Endothelial cell of umbilical vein (primary cell): ENCODE measurements around the gene CD2BP2. TPM values are rescaled to one million over a fixed set of nuclear protein-coding genes. Genes with fewer than 3 reads are reported as not detected.

Experiments used
- BruUV-seq: library from RNA; stranded (reverse); fragments of 400-500 nt; replicated peaks from 2 replicates; lab custom pipeline; 2021; lab: Mats Ljungman, UMichigan
- CTCF ChIA-PET: fragments of 300-600, 350-600 bp; sonication (Branson Sonifier 250); formaldehyde crosslinking; loops from one replicate; lab custom pipeline; 2021; ENCODE audit warnings: antibody characterized with exemption, inconsistent platforms; lab: Charles Lee
- POLR2A ChIA-PET: fragments of 300-600, 350-600 bp; sonication (Branson Sonifier 250); formaldehyde crosslinking; loops from one replicate; lab custom pipeline; 2021; ENCODE audit warnings: antibody characterized with exemption, inconsistent platforms; lab: Charles Lee
- DNase-seq: peaks from one replicate; pipeline ENCODE4 v3.0.0-alpha.2; 2011; ENCODE audit warnings: low read depth, low spot score
- FAIRE-seq: peaks from 2 replicates; lab custom pipeline; 2011; peaks lifted over from hg19 to GRCh38; lab: Jason Lieb, UNC
- H2AFZ ChIP-seq: 2 replicates; pipeline ENCODE4 v1.6.0; 2012; ENCODE audit warnings: low read depth, low read length, control low read depth, inconsistent platforms
- H3K27ac ChIP-seq: 2 replicates; pipeline ENCODE4 v1.5.1; 2011; ENCODE audit warnings: low read depth, mild to moderate bottlenecking, control low read depth, low read length, moderate library complexity; ENCODE audit not compliant: insufficient read depth
- H3K27me3 ChIP-seq, 2 experiments: 2 replicates each; pipeline versions ENCODE4 v1.6.0 to v1.6.1; 2011; ENCODE audit warnings: low read length in 2 of 2, mixed read lengths in 1 of 2; ENCODE audit not compliant: control insufficient read depth in 2 of 2, insufficient read depth in 2 of 2
- H3K36me3 ChIP-seq, 2 experiments: 2 replicates in 1 of 2; 3 replicates in 1 of 2; pipeline ENCODE4 v1.5.1; 2011; ENCODE audit warnings: low read length in 2 of 2, mild to moderate bottlenecking in 1 of 2, moderate library complexity in 1 of 2; ENCODE audit not compliant: control insufficient read depth in 2 of 2, insufficient read depth in 2 of 2; ENCODE audit errors: extremely low read depth in 1 of 2
- H3K4me1 ChIP-seq: 3 replicates; pipeline ENCODE4 v1.5.1; 2011; ENCODE audit warnings: mild to moderate bottlenecking, low read length; ENCODE audit not compliant: control insufficient read depth, insufficient read depth; ENCODE audit errors: extremely low read depth
- H3K4me2 ChIP-seq: 2 replicates; pipeline ENCODE4 v1.6.1; 2011; ENCODE audit warnings: low read length, control low read depth, mixed read lengths; ENCODE audit not compliant: insufficient read depth
- H3K4me3 ChIP-seq, 3 experiments: fragments of 200-600 bp in 1 of 3; sonication (generic), shearing (Covaris generic) in 1 of 3; replicated peaks in 1 of 3; 2 replicates each; pipeline ENCODE4 v1.5.1; 2011 to 2016; ENCODE audit warnings: control low read depth in 3 of 3, low read length in 3 of 3, mild to moderate bottlenecking in 2 of 3, inconsistent platforms in 1 of 3, low read depth in 1 of 3, moderate library complexity in 1 of 3; ENCODE audit not compliant: insufficient read depth in 1 of 3
- H3K79me2 ChIP-seq: 2 replicates; pipeline ENCODE4 v1.6.0; 2012; ENCODE audit warnings: low read length, inconsistent platforms; ENCODE audit not compliant: control insufficient read depth, insufficient read depth
- H3K9ac ChIP-seq: replicated peaks from 2 replicates; pipeline ENCODE3; 2011; ENCODE audit warnings: low read length, control low read depth; ENCODE audit not compliant: insufficient read depth; ENCODE audit errors: extremely low read depth
- H3K9me1 ChIP-seq: replicated peaks from 3 replicates; pipeline ENCODE4 v1.6.0; 2011; ENCODE audit warnings: mild to moderate bottlenecking, low read length; ENCODE audit not compliant: control insufficient read depth, insufficient read depth; ENCODE audit errors: extremely low read depth
- H3K9me3 ChIP-seq: replicated peaks from 2 replicates; pipeline ENCODE4 v1.5.1; 2012; ENCODE audit warnings: low read length, inconsistent platforms; ENCODE audit not compliant: control insufficient read depth, insufficient read depth
- H4K20me1 ChIP-seq: replicated peaks from 2 replicates; pipeline ENCODE3; 2011; ENCODE audit warnings: mild to moderate bottlenecking, low read length; ENCODE audit not compliant: control insufficient read depth, insufficient read depth; ENCODE audit errors: extremely low read depth
- FOS ChIP-seq: IDR thresholded peaks from 2 replicates; pipeline ENCODE4 v1.6.1; 2011; ENCODE audit warnings: mild to moderate bottlenecking, low read length, moderate library complexity, borderline replicate concordance; ENCODE audit not compliant: insufficient read depth
- GATA2 ChIP-seq: IDR thresholded peaks from 2 replicates; pipeline ENCODE4 v1.7.0; 2011; ENCODE audit warnings: low read depth, mild to moderate bottlenecking, moderate library complexity, mixed read lengths, low read length; ENCODE audit not compliant: insufficient read length, insufficient read depth
- JUN ChIP-seq: IDR thresholded peaks from 2 replicates; pipeline ENCODE4 v1.6.1; 2011; ENCODE audit warnings: borderline replicate concordance, low read depth; ENCODE audit not compliant: insufficient read length, insufficient read depth
- MAX ChIP-seq: IDR thresholded peaks from 2 replicates; pipeline ENCODE4 v1.6.1; 2011; ENCODE audit not compliant: insufficient read depth, insufficient read length
- POLR2A ChIP-seq: IDR thresholded peaks from 2 replicates; pipeline ENCODE4 v1.6.1; 2012; ENCODE audit warnings: low read depth, mild to moderate bottlenecking, control low read depth, low read length
- dilution Hi-C: fragments of 300-500 bp; cut with MboI; formaldehyde crosslinking; loops from one replicate; pipeline ENCODE4 v1.15.0; 2019; ENCODE audit warnings: low sequenced_read_pairs; ENCODE audit not compliant: extremely low pct_ligation_motif_present
- intact Hi-C: fragments of 100-400 bp; cut with micrococcal nuclease; formaldehyde crosslinking; loops from one replicate; pipeline ENCODE4 v1.10.0; 2022
- polyA plus RNA-seq, 4 experiments: library from polyadenylated mRNA; depleted of rRNA in 3 of 4; stranded (reverse) in 3 of 4; unstranded in 1 of 4; fragments of >200 nt; gene quantifications; 2 replicates each; pipeline versions ENCODE4 v1.2.1 to v1.2.3, GENCODE V29; 2011 to 2012; ENCODE audit warnings: missing spikeins in 1 of 4
- total RNA-seq: library from RNA; stranded (reverse); gene quantifications from 2 replicates; pipeline ENCODE4 v1.2.3, GENCODE V29; 2021

Gene CD2BP2
- total and polyA plus RNA-seq, 2 donors (not counting 3 experiments of a cell fraction or from before 2014, with no cell fraction given): 47.2 to 75.7 TPM

GRCh38 chr16:30377812-30378235, 22.7 kb upstream of the CD2BP2 start:
- BruUV-seq: TSS peak; percentile 80
- ChIA-PET CTCF (interaction anchor here (0.9 to 2.0 kb wide), 7 partner anchors 9 to 40 kb away, joined by 3 to 11 read pairs (median 6); partner anchors contain the start of gene ZNF48), POLR2A (interaction anchor here (0.8 to 1.5 kb wide), 2 partner anchors 18 to 22 kb away, joined by 4 to 5 read pairs; partner anchors contain the start of gene ZNF48)
- H3K79me2 ChIP-seq: no peaks in the 10 kb centered on the region
- H2AFZ ChIP-seq: peak overlapping the region; percentile 61
- no peaks in the 10 kb centered on the region for H3K27me3 ChIP-seq
- no peak for TF ChIP-seq JUN
- TF ChIP-seq POLR2A: peak; percentile 53
- no peak for TF ChIP-seq FOS
- peak; percentile 54 for TF ChIP-seq MAX
- peak; percentile 42 for TF ChIP-seq GATA2
- peaks cover 12% of the 10 kb centered on the region for H3K4me1 ChIP-seq
- H3K9me1 ChIP-seq: no peaks in the 10 kb centered on the region
- peak overlapping the region; percentile 83 for H3K4me2 ChIP-seq
- dilution Hi-C loops: no loop called here
- no peaks in the 10 kb centered on the region for H3K36me3 ChIP-seq
- H3K27ac ChIP-seq: peak overlapping the region; percentile 98
- H3K9me3 ChIP-seq: no peaks in the 10 kb centered on the region
- FAIRE-seq (no peak), DNase-seq (peak; percentile 92)
- H3K9ac ChIP-seq: peak overlapping the region; percentile 92
- peak overlapping the region; percentile 26 to 49 (median 49) for H3K4me3 ChIP-seq
- no peaks in the 10 kb centered on the region for H4K20me1 ChIP-seq
- intact Hi-C loops: loop anchor here (1.0 kb wide), 3 partner anchors 8 to 22 kb away; partner anchors contain the start of genes TBC1D10B and ZNF48
